DMS 273 treated with DMSO at 0.1 percent for 48 hours (cell line): ENCODE data around the gene SP5.
"Not testable (repeated sequence)": the region's sequence is repeated elsewhere in the genome, so short reads cannot be mapped to it uniquely, and the experiment has no call there.

Experiments
- DNase-seq: peaks from one replicate; lab custom pipeline; 2025; lab: John Stamatoyannopoulos, UW

Gene SP5

GRCh38 chr2:170715062-170715931 lies at the start of gene SP5:
TSS of gene SP5 (plus strand) at chr2:170715337. CDS start at chr2:170715513, 176 bp downstream.
- peak; percentile 84 for DNase-seq

GRCh38 chr2:170665743-170666142 lies 49.4 kb upstream of the SP5 start:
- DNase-seq = no peak

- DNase-seq = no peak
These were observed 45.2 kb upstream of the SP5 start for GRCh38 chr2:170669909-170670308.

GRCh38 chr2:170670651-170671050 lies 44.5 kb upstream of the SP5 start:
- no peak for DNase-seq

GRCh38 chr2:170671079-170671478 lies 44.1 kb upstream of the SP5 start:
- no peak for DNase-seq

GRCh38 chr2:170674282-170674681 lies 40.9 kb upstream of the SP5 start:
- DNase-seq = not testable (repeated sequence)

GRCh38 chr2:170675701-170676100 lies 39.4 kb upstream of the SP5 start:
- no peak for DNase-seq

GRCh38 chr2:170679607-170680079 lies 35.5 kb upstream of the SP5 start:
- DNase-seq = peak; percentile 57

- peak; percentile 97 for DNase-seq
These were observed 34.8 kb upstream of the SP5 start for GRCh38 chr2:170680172-170680941.

GRCh38 chr2:170681311-170681710 lies 33.8 kb upstream of the SP5 start:
- DNase-seq = no peak

- peak; percentile 69 for DNase-seq
These were observed 29.5 kb upstream of the SP5 start for GRCh38 chr2:170685591-170685990.

GRCh38 chr2:170689481-170689880 lies 25.7 kb upstream of the SP5 start:
- no peak for DNase-seq

GRCh38 chr2:170690640-170691039 lies 24.5 kb upstream of the SP5 start:
- DNase-seq = no peak

GRCh38 chr2:170694316-170694715 lies 20.8 kb upstream of the SP5 start:
- no peak for DNase-seq

- DNase-seq = no peak
These were observed 19.4 kb upstream of the SP5 start for GRCh38 chr2:170695521-170696410.

- DNase-seq = no peak
These were observed 18.2 kb upstream of the SP5 start for GRCh38 chr2:170696948-170697347.

- no peak for DNase-seq
These were observed 14.1 kb upstream of the SP5 start for GRCh38 chr2:170701011-170701410.

GRCh38 chr2:170703776-170704476 lies 11.2 kb upstream of the SP5 start:
- no peak for DNase-seq

GRCh38 chr2:170707821-170708795 lies 7.0 kb upstream of the SP5 start:
- no peak for DNase-seq

- DNase-seq = no peak
These were observed 4.5 kb upstream of the SP5 start for GRCh38 chr2:170710609-170710979.
